Osteocyte (in vitro differentiated cells): ENCODE results near the gene OPTN. TPM values are rescaled to one million over a fixed set of nuclear protein-coding genes. Genes with fewer than 3 reads are reported as not detected.
"Not testable (repeated sequence)": the region's sequence is repeated elsewhere in the genome, so short reads cannot be mapped to it uniquely, and the experiment has no call there.

Experiments used
- DNase-seq: peaks from one replicate; pipeline ENCODE4 v3.0.0; 2021; ENCODE audit warnings: mixed read lengths; ENCODE audit not compliant: unreplicated experiment; ENCODE audit errors: extremely low spot score
- H3K27ac Mint-ChIP-seq: one replicate; pipeline ENCODE4 v1.8.0; 2021; ENCODE audit warnings: mild to moderate bottlenecking, mixed read lengths; ENCODE audit not compliant: unreplicated experiment
- H3K27me3 Mint-ChIP-seq: one replicate; pipeline ENCODE4 v1.8.0; 2021; ENCODE audit warnings: mixed read lengths; ENCODE audit not compliant: unreplicated experiment
- H3K36me3 Mint-ChIP-seq: one replicate; pipeline ENCODE4 v1.8.0; 2021; ENCODE audit warnings: mixed read lengths; ENCODE audit not compliant: unreplicated experiment
- H3K4me1 Mint-ChIP-seq: one replicate; pipeline ENCODE4 v1.8.0; 2021; ENCODE audit warnings: mixed read lengths; ENCODE audit not compliant: unreplicated experiment
- H3K4me3 Mint-ChIP-seq: one replicate; pipeline ENCODE4 v1.8.0; 2021; ENCODE audit warnings: mild to moderate bottlenecking, moderate library complexity, mixed read lengths; ENCODE audit not compliant: unreplicated experiment
- H3K9me3 Mint-ChIP-seq: one replicate; pipeline ENCODE4 v1.8.0; 2021; ENCODE audit warnings: mixed read lengths; ENCODE audit not compliant: unreplicated experiment
- CTCF ChIP-seq: fragments of 200-600 bp; sonication (generic); IDR thresholded peaks from 2 replicates; pipeline ENCODE4 v1.5.0; 2021; ENCODE audit warnings: antibody characterized with exemption, mild to moderate bottlenecking, moderate library complexity
- total RNA-seq: library from RNA; stranded (reverse); gene quantifications from 2 replicates; pipeline ENCODE4 v1.2.1, GENCODE V29; 2021

Gene OPTN
- total RNA-seq, 1 donor from 2014 or later: 107 TPM

DNA sequence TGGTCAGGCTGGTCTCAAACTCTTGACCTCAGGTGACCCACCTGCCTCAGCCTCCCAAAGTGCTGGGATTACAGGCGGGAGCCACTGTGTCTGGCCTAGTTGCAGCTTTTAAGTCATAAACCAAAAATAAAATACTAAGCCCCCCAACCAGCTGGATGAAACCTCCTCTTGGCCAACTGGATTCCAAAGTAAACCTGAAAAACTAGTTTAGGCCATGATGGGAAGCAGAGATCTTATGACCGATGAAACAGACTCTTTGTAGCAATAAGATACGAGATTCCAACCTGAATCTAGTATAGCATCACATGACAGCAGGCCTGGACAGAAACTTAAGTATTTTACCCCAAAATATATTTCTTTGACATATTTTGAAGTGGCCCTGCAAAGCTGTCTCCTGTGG, 52.3 kb downstream of the OPTN start:
- H3K36me3 Mint-ChIP-seq: peaks cover 1% of the 10 kb centered on the region
- DNase-seq: no peak
- H3K4me1 Mint-ChIP-seq: no peaks in the 10 kb centered on the region
- peaks cover 11% of the 10 kb centered on the region for H3K9me3 Mint-ChIP-seq
- TF ChIP-seq CTCF: no peak
- H3K27ac Mint-ChIP-seq: no peak overlapping the region
- H3K4me3 Mint-ChIP-seq: no peak overlapping the region
- H3K27me3 Mint-ChIP-seq: no peaks in the 10 kb centered on the region

GRCh38 chr10:13155860-13156259, 55.9 kb downstream of the OPTN start:
- H3K9me3 Mint-ChIP-seq, DNase-seq, H3K27ac Mint-ChIP-seq, H3K27me3 Mint-ChIP-seq, H3K4me3 Mint-ChIP-seq, H3K36me3 Mint-ChIP-seq, H3K4me1 Mint-ChIP-seq: not testable (repeated sequence)

- DNase-seq: no peak
- Mint-ChIP-seq H3K4me1 (peaks cover 16% of the 10 kb centered on the region), H3K27me3 (no peaks in the 10 kb centered on the region), H3K4me3 (no peak overlapping the region), H3K9me3 (no peaks in the 10 kb centered on the region), H3K36me3 (no peaks in the 10 kb centered on the region), H3K27ac (no peak overlapping the region)
- TF ChIP-seq CTCF: no peak
Observed at GRCh38 chr10:13158401-13158800, 58.4 kb downstream of the OPTN start.

- Mint-ChIP-seq H3K4me3 (peak within 1 kb of the TSS; percentile 82), H3K9me3 (no peaks in the 10 kb centered on the region), H3K36me3 (no peaks in the 10 kb centered on the region), H3K27ac (peak within 1 kb of the TSS; percentile 72), H3K4me1 (peaks cover 16% of the 10 kb centered on the region), H3K27me3 (no peaks in the 10 kb centered on the region)
- TF ChIP-seq CTCF: peak; percentile 95
- DNase-seq: peak; percentile 99
Observed at GRCh38 chr10:13160934-13161856, 61.2 kb downstream of the OPTN start, which contains the start of gene MCM10. TSS of gene MCM10 (plus strand) at chr10:13161558. CDS start at chr10:13164203, 2,645 bp downstream.

- no peaks in the 10 kb centered on the region for H3K27me3 Mint-ChIP-seq
- no peak for DNase-seq
- H3K4me3 Mint-ChIP-seq: peak overlapping the region; percentile 82
- H3K27ac Mint-ChIP-seq: no peak overlapping the region
- H3K9me3 Mint-ChIP-seq: no peaks in the 10 kb centered on the region
- H3K36me3 Mint-ChIP-seq: no peaks in the 10 kb centered on the region
- no peak for TF ChIP-seq CTCF
- peaks cover 16% of the 10 kb centered on the region for H3K4me1 Mint-ChIP-seq
Observed at GRCh38 chr10:13161857-13162271, 61.9 kb downstream of the OPTN start.
